Measurements from ENCODE around the gene ARID4B.

DNA sequence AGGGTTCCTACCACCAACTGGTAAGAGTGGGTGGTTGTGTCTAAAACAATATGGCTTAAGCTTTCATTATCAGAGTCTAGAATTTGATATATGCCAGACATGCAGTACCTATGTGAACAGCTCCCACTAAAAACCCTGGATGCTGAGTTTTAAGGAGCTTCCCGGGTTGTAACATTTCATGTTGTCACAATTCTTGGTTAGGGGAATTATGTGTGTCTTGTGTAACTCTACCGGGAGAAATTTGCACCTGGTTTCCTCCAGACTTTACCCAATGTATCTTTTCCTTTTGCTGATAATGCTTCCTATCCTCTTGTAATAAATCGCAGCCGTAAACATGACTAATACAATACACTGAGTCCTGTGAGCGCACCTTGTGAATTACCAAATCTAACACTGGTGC, 48.3 kb downstream of the ARID4B start:
- no peak for TF ChIP-seq CTCF (IDR thresholded peaks at IDR 0.05)
- no peak for TF ChIP-seq POLR2A (IDR thresholded peaks at IDR 0.05)
- TF ChIP-seq EP300 (IDR thresholded peaks at IDR 0.05), result no peak
- no peak for TF ChIP-seq POLR2AphosphoS5 (IDR thresholded peaks at IDR 0.05)

All from gastroesophageal sphincter (tissue), 3 donors.